H1 (cell line): ENCODE measurements around the gene UGGT2. TPM values are rescaled to one million over a fixed set of nuclear protein-coding genes. Genes with fewer than 3 reads are reported as not detected.

ENCODE experiments used
- CTCF ChIA-PET: fragments of 300-600 bp; sonication (Branson Sonifier 250); formaldehyde crosslinking; loops from one replicate; lab custom pipeline; 2021; ENCODE audit not compliant: partially characterized antibody; lab: Charles Lee
- POLR2A ChIA-PET: fragments of 300-600 bp; sonication (Branson Sonifier 250); formaldehyde crosslinking; loops from one replicate; lab custom pipeline; 2021; ENCODE audit warnings: inconsistent platforms; ENCODE audit not compliant: partially characterized antibody; lab: Charles Lee
- DNase-seq, 2 experiments: peaks; one replicate each; pipeline versions ENCODE4 v3.0.0 to v3.0.0-alpha.2; 2010 to 2022; ENCODE audit warnings: low spot score in 2 of 2, low read depth in 1 of 2, mixed read lengths in 1 of 2
- FAIRE-seq: peaks from 2 replicates; lab custom pipeline; 2011; peaks lifted over from hg19 to GRCh38; lab: Jason Lieb, UNC
- H2AFZ ChIP-seq: 2 replicates; pipeline ENCODE4 v1.8.1; 2012; ENCODE audit warnings: low read length, inconsistent platforms
- H2AK5ac ChIP-seq: 2 replicates; pipeline ENCODE4 v1.6.1; 2013; ENCODE audit warnings: low read depth, low read length
- H2BK120ac ChIP-seq: replicated peaks from 2 replicates; pipeline ENCODE3; 2013; ENCODE audit warnings: low read depth, low read length, inconsistent platforms
- H2BK12ac ChIP-seq: 2 replicates; pipeline ENCODE4 v1.6.1; 2013; ENCODE audit warnings: low read depth, low read length
- H2BK15ac ChIP-seq: 2 replicates; pipeline ENCODE4 v1.6.1; 2013; ENCODE audit warnings: low read length
- H2BK20ac ChIP-seq: 2 replicates; pipeline ENCODE4 v1.6.1; 2013; ENCODE audit warnings: low read length
- H2BK5ac ChIP-seq: 2 replicates; pipeline ENCODE4 v1.6.1; 2013; ENCODE audit warnings: low read depth, low read length
- H3K14ac ChIP-seq: 2 replicates; pipeline ENCODE4 v1.6.1; 2013; ENCODE audit warnings: inconsistent platforms; ENCODE audit not compliant: insufficient read length
- H3K18ac ChIP-seq: 2 replicates; pipeline ENCODE4 v1.6.1; 2013; ENCODE audit warnings: low read length; ENCODE audit errors: extremely low read depth
- H3K23ac ChIP-seq: 2 replicates; pipeline ENCODE4 v1.6.1; 2013; ENCODE audit warnings: inconsistent platforms; ENCODE audit not compliant: insufficient read length
- H3K23me2 ChIP-seq: 2 replicates; pipeline ENCODE4 v1.6.1; 2013; ENCODE audit warnings: low read depth, low read length
- H3K27ac ChIP-seq: 2 replicates; pipeline ENCODE4 v1.6.1; 2011; ENCODE audit warnings: low read depth, low read length, inconsistent platforms
- H3K27me3 ChIP-seq, 4 experiments: replicated peaks in 1 of 4; 1 replicate in 1 of 4; 2 replicates in 3 of 4; pipeline versions ENCODE4 v1.6.1 to v1.8.1; 2011 to 2013; ENCODE audit warnings: low read length in 3 of 4, mild to moderate bottlenecking in 3 of 4, inconsistent platforms in 2 of 4, mixed read lengths in 2 of 4, moderate library complexity in 1 of 4; ENCODE audit not compliant: control insufficient read depth in 3 of 4, insufficient read depth in 3 of 4; ENCODE audit errors: extremely low read depth in 1 of 4
- H3K36me3 ChIP-seq, 4 experiments: 2 replicates each; pipeline versions ENCODE4 v1.6.1 to v1.8.1; 2011 to 2013; ENCODE audit warnings: mild to moderate bottlenecking in 4 of 4, low read length in 3 of 4, moderate library complexity in 2 of 4, control low read depth in 1 of 4, inconsistent platforms in 1 of 4; ENCODE audit not compliant: insufficient read depth in 4 of 4, control insufficient read depth in 2 of 4
- H3K4ac ChIP-seq: replicated peaks from 2 replicates; pipeline ENCODE3; 2013; ENCODE audit warnings: low read length, low read depth, mixed read lengths, inconsistent platforms; ENCODE audit not compliant: insufficient read length
- H3K4me1 ChIP-seq, 4 experiments: replicated peaks in 1 of 4; 1 replicate in 1 of 4; 2 replicates in 3 of 4; pipeline versions ENCODE4 v1.6.1 to v1.8.1; 2011 to 2013; ENCODE audit warnings: low read length in 3 of 4, inconsistent platforms in 2 of 4, mixed read lengths in 1 of 4; ENCODE audit not compliant: insufficient read depth in 4 of 4, control insufficient read depth in 3 of 4
- H3K4me2 ChIP-seq, 2 experiments: 2 replicates each; pipeline versions ENCODE4 v1.6.1 to v1.8.1; 2011 to 2013; ENCODE audit warnings: low read depth in 2 of 2, low read length in 2 of 2, control low read depth in 1 of 2, inconsistent platforms in 1 of 2, mild to moderate bottlenecking in 1 of 2; ENCODE audit not compliant: insufficient read depth in 1 of 2
- H3K4me3 ChIP-seq, 4 experiments: fragments of 200-600, 300-600 bp in 1 of 4; sonication (generic), shearing (Covaris generic), sonication (Bioruptor Twin) in 1 of 4; 2 replicates each; pipeline versions ENCODE4 v1.5.1 to v1.8.1; 2011 to 2016; ENCODE audit warnings: low read length in 4 of 4, low read depth in 3 of 4, control low read depth in 2 of 4, inconsistent platforms in 2 of 4, mild to moderate bottlenecking in 2 of 4, mixed read lengths in 1 of 4, moderate library complexity in 1 of 4; ENCODE audit not compliant: insufficient read depth in 2 of 4; ENCODE audit errors: extremely low read depth in 1 of 4
- H3K56ac ChIP-seq: replicated peaks from 2 replicates; pipeline ENCODE3; 2013; ENCODE audit warnings: low read depth, mild to moderate bottlenecking, mixed read lengths, low read length, inconsistent platforms; ENCODE audit not compliant: insufficient read length
- H3K79me1 ChIP-seq: 2 replicates; pipeline ENCODE4 v1.6.1; 2013; ENCODE audit warnings: low read depth, low read length, control low read depth
- H3K79me2 ChIP-seq, 2 experiments: 2 replicates each; pipeline versions ENCODE4 v1.6.1 to v1.8.1; 2012 to 2013; ENCODE audit warnings: low read length in 2 of 2, mild to moderate bottlenecking in 2 of 2, inconsistent platforms in 1 of 2; ENCODE audit not compliant: insufficient read depth in 2 of 2, control insufficient read depth in 1 of 2
- H3K9ac ChIP-seq, 4 experiments: replicated peaks in 1 of 4; 1 replicate in 1 of 4; 2 replicates in 3 of 4; pipeline versions ENCODE4 v1.6.1 to v1.8.1; 2011 to 2013; ENCODE audit warnings: low read depth in 3 of 4, low read length in 3 of 4, control low read depth in 2 of 4, mild to moderate bottlenecking in 2 of 4, moderate library complexity in 2 of 4, inconsistent platforms in 1 of 4; ENCODE audit errors: extremely low read depth in 1 of 4
- H3K9me3 ChIP-seq, 2 experiments: 2 replicates each; pipeline versions ENCODE4 v1.6.1 to v1.8.1; 2012 to 2013; ENCODE audit warnings: mild to moderate bottlenecking in 2 of 2, moderate library complexity in 2 of 2, control low read depth in 1 of 2, inconsistent platforms in 1 of 2, low read depth in 1 of 2, low read length in 1 of 2, mixed read lengths in 1 of 2; ENCODE audit not compliant: insufficient read depth in 2 of 2
- H4K20me1 ChIP-seq, 2 experiments: replicated peaks in 1 of 2; 2 replicates each; pipeline versions ENCODE3 to v1.8.1; 2011 to 2013; ENCODE audit warnings: inconsistent platforms in 2 of 2, low read length in 2 of 2, mild to moderate bottlenecking in 1 of 2; ENCODE audit not compliant: insufficient read depth in 2 of 2, control insufficient read depth in 1 of 2
- H4K5ac ChIP-seq: 2 replicates; pipeline ENCODE4 v1.6.1; 2013; ENCODE audit warnings: low read length, low read depth, mixed read lengths, inconsistent platforms; ENCODE audit not compliant: insufficient read length
- H4K8ac ChIP-seq: 2 replicates; pipeline ENCODE4 v1.8.0; 2013; ENCODE audit warnings: mild to moderate bottlenecking, moderate library complexity, low read length, inconsistent platforms; ENCODE audit not compliant: insufficient read depth; ENCODE audit errors: extremely low read depth
- H4K91ac ChIP-seq: replicated peaks from 2 replicates; pipeline ENCODE3; 2013; ENCODE audit warnings: low read length, mixed read lengths, inconsistent platforms; ENCODE audit not compliant: insufficient read length
- FOSL1 ChIP-seq: IDR thresholded peaks from 2 replicates; pipeline ENCODE4 v1.6.1; 2011; ENCODE audit warnings: mild to moderate bottlenecking, low read depth, low read length, moderate library complexity; ENCODE audit not compliant: insufficient read depth
- MAFK ChIP-seq: IDR thresholded peaks from 2 replicates; pipeline ENCODE4 v1.6.1; 2012; ENCODE audit warnings: low read depth, mild to moderate bottlenecking, improper control_type of control experiment, low read length
- WGBS, 2 experiments: shearing (Covaris generic) in 1 of 2; methylation state at CpG; one replicate each; pipeline versions ENCODE4 v1.1.6 to v1.1.7; 2013 to 2015; ENCODE audit warnings: low lambda C conversion rate in 2 of 2, mixed read lengths in 2 of 2, inconsistent platforms in 1 of 2, low coverage in 1 of 2, missing lambda C conversion rate in 1 of 2; ENCODE audit not compliant: insufficient replicate concordance in 2 of 2, insufficient coverage in 1 of 2, insufficient read length in 1 of 2; ENCODE audit errors: extremely low coverage in 1 of 2, missing lambda C conversion rate in 1 of 2; 5-methylcytosine and 5-hydroxymethylcytosine counted together
- polyA plus RNA-seq, 7 experiments: library from polyadenylated mRNA; depleted of rRNA in 3 of 7; stranded (reverse) in 5 of 7; unstranded in 2 of 7; fragments of >200 nt in 5 of 7; fragments of 200-250 nt in 2 of 7; gene quantifications; 1 replicate in 5 of 7; 2 replicates in 1 of 7; 4 replicates in 1 of 7; pipeline versions ENCODE4 v1.2.1 to v1.2.3, GENCODE V29; 2011 to 2013; ENCODE audit warnings: missing spikeins in 2 of 7, mixed read lengths in 2 of 7
- total RNA-seq: library from RNA; stranded (reverse); fragmentation: NEBNext Ultra II Directional; extraction: Animal tissue kit (Norgen Biotek cat#: 25700); gene quantifications from 2 replicates; pipeline ENCODE4 v1.2.1, GENCODE V29; 2021
- TF ChIP-seq, protein P1 (sequence below): IDR thresholded peaks from 2 replicates; pipeline ENCODE4 v1.6.1; 2012; ENCODE audit warnings: inconsistent platforms

The UGGT2 gene
- total and polyA plus RNA-seq, 2 of the 8 experiments (the other 6 are each of a cell fraction or from before 2014, with no cell fraction given): 5.9 to 25.1 TPM

DNA sequence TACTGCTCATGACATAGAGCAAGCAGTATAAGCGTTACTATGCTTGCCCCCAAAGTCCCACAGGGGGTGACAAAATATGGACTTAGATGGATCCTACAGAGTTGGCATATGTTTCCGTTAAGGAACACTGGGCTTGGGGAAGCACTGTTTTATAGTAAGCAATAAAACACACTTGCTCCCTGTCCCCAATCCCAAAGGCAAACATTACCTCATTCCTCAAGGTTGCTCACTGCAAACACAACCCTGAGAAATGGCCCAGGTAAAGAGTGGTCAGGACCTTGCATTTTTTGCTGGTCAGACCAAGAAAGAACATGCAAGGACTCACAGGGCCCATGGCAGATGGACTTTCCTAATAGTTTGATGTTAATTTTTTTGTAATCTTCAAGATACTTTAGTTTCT, 32.3 kb downstream of the UGGT2 start:
- Histone ChIP-seq H4K91ac (no peak overlapping the region), H4K20me1 (no peaks in the 10 kb centered on the region), H3K14ac (no peak overlapping the region), H4K8ac (no peak overlapping the region), H3K4me1 (peaks cover 0 to 2% (median under 1%) of the 10 kb centered on the region in 4 experiments; a peak in 3 of 7 replicates), H2BK5ac (no peak overlapping the region), H2BK20ac (no peak overlapping the region), H3K4ac (no peak overlapping the region), H3K9ac (no peak overlapping the region), H2AFZ (no peak overlapping the region), H4K5ac (no peak overlapping the region), H2BK15ac (no peak overlapping the region), H3K79me2 (no peaks in the 10 kb centered on the region), H3K27ac (no peak overlapping the region), H2AK5ac (no peak overlapping the region), H2BK120ac (no peak overlapping the region), H3K23me2 (no peaks in the 10 kb centered on the region), H3K36me3 (peaks cover 3 to 22% (median 12%) of the 10 kb centered on the region in 4 experiments; a peak in 5 of 8 replicates), H3K4me2 (no peak overlapping the region), H3K23ac (no peak overlapping the region), H3K56ac (no peak overlapping the region), H3K4me3 (no peak overlapping the region), H3K79me1 (no peaks in the 10 kb centered on the region), H3K27me3 (no peaks in the 10 kb centered on the region), H3K9me3 (peaks cover 13% of the 10 kb centered on the region in 2 experiments; a peak in 3 of 4 replicates), H2BK12ac (no peak overlapping the region), H3K18ac (no peak overlapping the region)
- CTCF ChIA-PET: interaction anchor here (0.6 to 2.4 kb wide), 11 partner anchors 17 to 1849 kb away, joined by 3 to 12 read pairs (median 4); no protein-coding TSS in a partner anchor
- WGBS, 2 experiments: 95% methylated on average over 2 of the region's 2 CpGs; no CpG with 5 or more reads in 1 of the 2 experiments
- POLR2A ChIA-PET: interaction anchor here (1.4 kb wide), 1 partner anchor 13 kb away, joined by 3 read pairs; no protein-coding TSS in a partner anchor
- DNase-seq (no peak), FAIRE-seq (no peak)
- TF ChIP-seq FOSL1 (no peak), MAFK (no peak)
- TF ChIP-seq, protein P1, sequence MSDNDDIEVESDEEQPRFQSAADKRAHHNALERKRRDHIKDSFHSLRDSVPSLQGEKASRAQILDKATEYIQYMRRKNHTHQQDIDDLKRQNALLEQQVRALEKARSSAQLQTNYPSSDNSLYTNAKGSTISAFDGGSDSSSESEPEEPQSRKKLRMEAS: no peak
